Vagina (tissue), 2 donors: ENCODE data around the gene AGT.

Experiments used
- CTCF ChIP-seq, 3 experiments: fragments of 450-650 bp in 2 of 3; fragments of 200-600 bp in 1 of 3; sonication (generic) in 1 of 3; IDR thresholded peaks; one replicate each; pipeline ENCODE4 v1.5.1; 2017 to 2019; ENCODE audit warnings: antibody characterized with exemption in 3 of 3, mild to moderate bottlenecking in 2 of 3, moderate library complexity in 2 of 3
- POLR2A ChIP-seq, 2 donors: fragments of 450-650 bp; IDR thresholded peaks; one replicate each; pipeline ENCODE4 v1.6.1; 2017; ENCODE audit warnings: antibody characterized with exemption in 2 of 2, mild to moderate bottlenecking in 2 of 2, moderate library complexity in 2 of 2
- POLR2AphosphoS5 ChIP-seq, 2 donors: sonication (generic); formaldehyde crosslinking; IDR thresholded peaks; one replicate each; pipeline ENCODE4 v1.9.0; 2017; ENCODE audit warnings: antibody characterized with exemption in 2 of 2, mild to moderate bottlenecking in 2 of 2, low read depth in 1 of 2; ENCODE audit not compliant: insufficient read depth in 1 of 2

- TF ChIP-seq POLR2A (IDR thresholded peaks at IDR 0.05) (no peak), CTCF (IDR thresholded peaks at IDR 0.05) (no peak), POLR2AphosphoS5 (IDR thresholded peaks at IDR 0.05; ENCODE audit: insufficient read depth in 1 of 2, low read depth in 1 of 2) (no peak)
Observed at GRCh38 chr1:230674581-230674980, 39.3 kb downstream of the AGT start.
